Stomach (tissue), 9 donors: Measurements from ENCODE around the gene C10orf105. TPM values are rescaled to one million over a fixed set of nuclear protein-coding genes. Genes with fewer than 3 reads are reported as not detected.

ENCODE experiments used
- DNase-seq, 2 donors: peaks; one replicate each; pipeline versions ENCODE4 v3.0.0 to v3.0.0-alpha.2; 2013 to 2019
- H3K27ac ChIP-seq, 5 donors: fragments of 200-600 bp in 4 of 5; sonication (generic) in 4 of 5; one replicate each; pipeline ENCODE4 v1.5.1; 2013 to 2019; ENCODE audit warnings: mild to moderate bottlenecking in 1 of 5, moderate library complexity in 1 of 5
- H3K27me3 ChIP-seq, 3 donors: fragments of 200-600 bp; sonication (generic); one replicate each; pipeline ENCODE4 v1.5.1; 2017 to 2019; ENCODE audit warnings: mixed run types in 1 of 3
- H3K36me3 ChIP-seq, 4 donors: fragments of 200-600 bp; sonication (generic); 1 replicate in 3 of 4; 2 replicates in 1 of 4; pipeline ENCODE4 v1.5.1; 2016 to 2019
- H3K4me1 ChIP-seq, 4 donors: fragments of 200-600 bp; sonication (generic); one replicate each; pipeline ENCODE4 v1.5.1; 2016 to 2019
- H3K4me3 ChIP-seq, 4 donors: fragments of 200-600 bp; sonication (generic) in 3 of 4; one replicate each; pipeline ENCODE4 v1.5.1; 2016 to 2019; ENCODE audit warnings: mild to moderate bottlenecking in 1 of 4
- H3K9me3 ChIP-seq, 4 donors: fragments of 200-600 bp; sonication (generic); one replicate each; pipeline ENCODE4 v1.5.1; 2016 to 2019
- CTCF ChIP-seq, 7 experiments: fragments of 450-650 bp in 4 of 7; fragments of 200-600 bp in 3 of 7; sonication (generic) in 3 of 7; IDR thresholded peaks; one replicate each; pipeline ENCODE4 v1.5.1; 2016 to 2019; ENCODE audit warnings: antibody characterized with exemption in 7 of 7, control low read depth in 2 of 7, mild to moderate bottlenecking in 1 of 7
- EP300 ChIP-seq: sonication (generic); formaldehyde crosslinking; IDR thresholded peaks from one replicate; pipeline ENCODE4 v1.6.1; 2017; ENCODE audit warnings: antibody characterized with exemption
- POLR2A ChIP-seq, 4 donors: fragments of 450-650 bp; IDR thresholded peaks; one replicate each; pipeline ENCODE4 v1.6.1; 2016; ENCODE audit warnings: antibody characterized with exemption in 4 of 4, control low read depth in 2 of 4, mild to moderate bottlenecking in 1 of 4, moderate library complexity in 1 of 4
- POLR2AphosphoS5 ChIP-seq, 3 donors: sonication (generic); formaldehyde crosslinking; IDR thresholded peaks; one replicate each; pipeline ENCODE4 v1.6.1; 2016; ENCODE audit warnings: antibody characterized with exemption in 3 of 3
- WGBS, 5 donors: extraction: QIAGEN DNeasy Blood & Tissue Kit in 3 of 5; methylation state at CpG; one replicate each; pipeline versions ENCODE4 v1.1.5 to v1.1.7; 2013 to 2018; 5-methylcytosine and 5-hydroxymethylcytosine counted together
- intact Hi-C: fragments of 100-400 bp; cut with DNase I; formaldehyde crosslinking; loops from one replicate; pipeline ENCODE4 v1.15.1; 2023; ENCODE audit warnings: low total_unique reads
- polyA plus RNA-seq, 3 donors: library from polyadenylated mRNA; stranded (reverse); fragments of 200-250 nt; gene quantifications; one replicate each; pipeline ENCODE4 v1.2.3, GENCODE V29; 2013
- total RNA-seq, 5 donors: library from RNA; depleted of rRNA; stranded (reverse); fragments of >200 nt; gene quantifications; one replicate each; pipeline versions ENCODE4 v1.1.0 to v1.2.3, GENCODE V29; 2014 to 2016
- donor health status: healthy with polysubstance abuse.
- donor health status: Bipolar disorder and iron deficiency.
- donor health status: healthy.

The C10orf105 gene
- total and polyA plus RNA-seq, 8 donors: 0.03 TPM; not detected in 7

- Histone ChIP-seq H3K27me3 (no peaks in the 10 kb centered on the region), H3K27ac (peak overlapping the region; percentile 69 to 93 (median 86)), H3K9me3 (no peaks in the 10 kb centered on the region), H3K36me3 (no peaks in the 10 kb centered on the region), H3K4me1 (peaks cover 36 to 60% (median 50%) of the 10 kb centered on the region in 4 donors), H3K4me3 (no peak overlapping the region)
- TF ChIP-seq POLR2A (IDR thresholded peaks at IDR 0.05) (no peak), POLR2AphosphoS5 (IDR thresholded peaks at IDR 0.05) (no peak), CTCF (IDR thresholded peaks at IDR 0.05) (no peak), EP300 (no peak)
- DNase-seq: no peak
- 82 to 100% (median 85%) methylated on average over 3 to 8 of the region's 8 CpGs for WGBS, 5 donors
- intact Hi-C loops: no loop called here
Measured at GRCh38 chr10:71715026-71715425, 4.6 kb downstream of the C10orf105 start.

- no peak for DNase-seq
- WGBS, 5 donors: 62 to 79% (median 72%) methylated on average over 5 of the region's 5 CpGs
- Histone ChIP-seq H3K4me1 (peaks cover 36 to 60% (median 50%) of the 10 kb centered on the region in 4 donors), H3K27me3 (no peaks in the 10 kb centered on the region), H3K4me3 (peak overlapping the region in 1 of 4 donors; percentile 6), H3K36me3 (no peaks in the 10 kb centered on the region), H3K27ac (peak overlapping the region; percentile 69 to 93 (median 86)), H3K9me3 (no peaks in the 10 kb centered on the region)
- intact Hi-C loops: no loop called here
- no peak for TF ChIP-seq EP300
- no peak for TF ChIP-seq POLR2A (IDR thresholded peaks at IDR 0.05)
- TF ChIP-seq POLR2AphosphoS5 (IDR thresholded peaks at IDR 0.05): no peak
- TF ChIP-seq CTCF (IDR thresholded peaks at IDR 0.05): no peak
Measured at GRCh38 chr10:71714592-71714991, 5.0 kb downstream of the C10orf105 start.

GRCh38 chr10:71714031-71714410 lies 5.6 kb downstream of the C10orf105 start:
- Histone ChIP-seq H3K27ac (peak overlapping the region; percentile 69 to 93 (median 86)), H3K4me3 (peak overlapping the region in 1 of 4 donors; percentile 6), H3K9me3 (no peaks in the 10 kb centered on the region), H3K27me3 (no peaks in the 10 kb centered on the region), H3K36me3 (no peaks in the 10 kb centered on the region), H3K4me1 (peaks cover 36 to 65% (median 50%) of the 10 kb centered on the region in 4 donors)
- intact Hi-C loops: no loop called here
- WGBS, 5 donors: 38 to 62% (median 45%) methylated on average over 4 of the region's 4 CpGs
- peak in 1 of 2 donors; percentile 48 for DNase-seq
- no peak for TF ChIP-seq POLR2AphosphoS5 (IDR thresholded peaks at IDR 0.05)
- TF ChIP-seq POLR2A (IDR thresholded peaks at IDR 0.05): no peak
- no peak for TF ChIP-seq EP300
- TF ChIP-seq CTCF (IDR thresholded peaks at IDR 0.05): no peak

GRCh38 chr10:71713135-71714030 lies 6.2 kb downstream of the C10orf105 start:
- Histone ChIP-seq H3K4me1 (peaks cover 36 to 69% (median 50%) of the 10 kb centered on the region in 4 donors), H3K27me3 (peaks cover 0 to 1% (median 0%) of the 10 kb centered on the region in 3 donors)
- intact Hi-C loops: no loop called here

More at GRCh38 chr10:71713135-71714030, 6.2 kb downstream of the C10orf105 start:
- TF ChIP-seq POLR2AphosphoS5 (IDR thresholded peaks at IDR 0.05) (no peak), POLR2A (IDR thresholded peaks at IDR 0.05) (no peak), CTCF (IDR thresholded peaks at IDR 0.05) (no peak), EP300 (no peak)
- Histone ChIP-seq H3K4me3 (no peak overlapping the region), H3K9me3 (no peaks in the 10 kb centered on the region), H3K36me3 (no peaks in the 10 kb centered on the region), H3K27ac (peak overlapping the region; percentile 69 to 93 (median 86))
- DNase-seq: peak; percentile 65 to 90
- WGBS, 5 donors: 11 to 30% (median 21%) methylated on average over 9 to 12 of the region's 12 CpGs
